Osteocyte (in vitro differentiated cells): ENCODE results near the gene GAB2. TPM values are rescaled to one million over a fixed set of nuclear protein-coding genes. Genes with fewer than 3 reads are reported as not detected.
"Not testable (repeated sequence)": the region's sequence is repeated elsewhere in the genome, so short reads cannot be mapped to it uniquely, and the experiment has no call there.

ENCODE experiments used
- DNase-seq: peaks from one replicate; pipeline ENCODE4 v3.0.0; 2021; ENCODE audit warnings: mixed read lengths; ENCODE audit not compliant: unreplicated experiment; ENCODE audit errors: extremely low spot score
- H3K27ac Mint-ChIP-seq: one replicate; pipeline ENCODE4 v1.8.0; 2021; ENCODE audit warnings: mild to moderate bottlenecking, mixed read lengths; ENCODE audit not compliant: unreplicated experiment
- H3K27me3 Mint-ChIP-seq: one replicate; pipeline ENCODE4 v1.8.0; 2021; ENCODE audit warnings: mixed read lengths; ENCODE audit not compliant: unreplicated experiment
- H3K36me3 Mint-ChIP-seq: one replicate; pipeline ENCODE4 v1.8.0; 2021; ENCODE audit warnings: mixed read lengths; ENCODE audit not compliant: unreplicated experiment
- H3K4me1 Mint-ChIP-seq: one replicate; pipeline ENCODE4 v1.8.0; 2021; ENCODE audit warnings: mixed read lengths; ENCODE audit not compliant: unreplicated experiment
- H3K4me3 Mint-ChIP-seq: one replicate; pipeline ENCODE4 v1.8.0; 2021; ENCODE audit warnings: mild to moderate bottlenecking, moderate library complexity, mixed read lengths; ENCODE audit not compliant: unreplicated experiment
- H3K9me3 Mint-ChIP-seq: one replicate; pipeline ENCODE4 v1.8.0; 2021; ENCODE audit warnings: mixed read lengths; ENCODE audit not compliant: unreplicated experiment
- total RNA-seq: library from RNA; stranded (reverse); gene quantifications from 2 replicates; pipeline ENCODE4 v1.2.1, GENCODE V29; 2021
- TF ChIP-seq, protein P1 (sequence below): fragments of 200-600 bp; sonication (generic); IDR thresholded peaks from 2 replicates; pipeline ENCODE4 v1.5.0; 2021; ENCODE audit warnings: antibody characterized with exemption, mild to moderate bottlenecking, moderate library complexity

The GAB2 gene
- total RNA-seq, 1 donor from 2014 or later = 11.4 TPM

DNA sequence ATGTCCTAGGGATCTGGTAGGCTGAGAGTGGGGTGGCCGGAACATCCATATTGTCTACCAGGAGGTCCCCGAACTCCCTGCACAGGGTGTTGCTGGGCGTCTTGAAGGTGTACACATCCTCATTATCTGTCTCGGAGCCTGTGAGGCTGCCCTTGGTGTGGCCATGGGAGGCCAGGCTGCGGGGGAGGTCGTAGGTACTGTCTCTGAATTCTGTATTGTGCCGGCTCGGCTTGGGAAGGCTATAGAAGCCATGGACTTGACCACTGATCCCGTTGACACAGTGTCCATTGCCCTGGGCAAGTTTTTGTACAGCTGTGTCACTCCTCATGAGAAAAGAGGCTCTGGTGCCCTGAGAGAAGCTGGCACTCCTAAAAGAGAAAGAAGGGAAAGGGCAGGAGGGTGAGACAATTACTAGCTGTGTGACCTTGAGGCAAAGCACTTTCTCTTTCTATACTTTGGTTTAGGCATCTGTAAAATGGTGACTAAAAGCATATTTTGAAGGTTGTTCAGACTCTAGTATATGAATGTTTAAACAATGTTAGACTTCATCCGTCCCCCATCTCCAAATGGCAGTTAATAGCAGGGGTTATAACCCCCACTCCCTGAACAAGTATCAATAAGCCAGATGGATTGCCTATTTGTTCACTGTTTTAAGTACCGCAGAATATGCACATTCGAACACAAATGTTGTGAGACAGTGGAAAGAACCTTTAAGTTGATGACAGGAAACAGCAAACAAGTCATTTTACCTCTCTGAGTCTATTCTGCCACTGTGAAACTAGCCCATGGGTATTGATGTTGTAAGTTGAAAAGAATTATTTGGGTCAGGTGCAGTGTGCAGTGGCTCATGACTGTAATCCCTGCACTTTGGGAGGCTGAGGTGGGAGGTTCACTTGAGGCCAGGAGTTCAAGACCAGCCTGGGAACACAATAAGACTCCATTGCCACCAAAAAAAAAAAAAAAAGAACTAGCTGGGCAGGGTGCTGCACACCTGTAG, 190.6 kb downstream of the GAB2 start:
- H3K4me1 Mint-ChIP-seq = no peaks in the 10 kb centered on the region
- no peak overlapping the region for H3K27ac Mint-ChIP-seq
- TF ChIP-seq, protein P1, sequence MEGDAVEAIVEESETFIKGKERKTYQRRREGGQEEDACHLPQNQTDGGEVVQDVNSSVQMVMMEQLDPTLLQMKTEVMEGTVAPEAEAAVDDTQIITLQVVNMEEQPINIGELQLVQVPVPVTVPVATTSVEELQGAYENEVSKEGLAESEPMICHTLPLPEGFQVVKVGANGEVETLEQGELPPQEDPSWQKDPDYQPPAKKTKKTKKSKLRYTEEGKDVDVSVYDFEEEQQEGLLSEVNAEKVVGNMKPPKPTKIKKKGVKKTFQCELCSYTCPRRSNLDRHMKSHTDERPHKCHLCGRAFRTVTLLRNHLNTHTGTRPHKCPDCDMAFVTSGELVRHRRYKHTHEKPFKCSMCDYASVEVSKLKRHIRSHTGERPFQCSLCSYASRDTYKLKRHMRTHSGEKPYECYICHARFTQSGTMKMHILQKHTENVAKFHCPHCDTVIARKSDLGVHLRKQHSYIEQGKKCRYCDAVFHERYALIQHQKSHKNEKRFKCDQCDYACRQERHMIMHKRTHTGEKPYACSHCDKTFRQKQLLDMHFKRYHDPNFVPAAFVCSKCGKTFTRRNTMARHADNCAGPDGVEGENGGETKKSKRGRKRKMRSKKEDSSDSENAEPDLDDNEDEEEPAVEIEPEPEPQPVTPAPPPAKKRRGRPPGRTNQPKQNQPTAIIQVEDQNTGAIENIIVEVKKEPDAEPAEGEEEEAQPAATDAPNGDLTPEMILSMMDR = no peak
- H3K9me3 Mint-ChIP-seq = no peaks in the 10 kb centered on the region
- H3K4me3 Mint-ChIP-seq = no peak overlapping the region
- H3K36me3 Mint-ChIP-seq = peaks cover 12% of the 10 kb centered on the region
- DNase-seq = peak; percentile 78
- no peaks in the 10 kb centered on the region for H3K27me3 Mint-ChIP-seq

- no peaks in the 10 kb centered on the region for H3K27me3 Mint-ChIP-seq
- H3K9me3 Mint-ChIP-seq = no peaks in the 10 kb centered on the region
- TF ChIP-seq, protein P1 = no peak
- peak; percentile 73 for DNase-seq
- no peak overlapping the region for H3K27ac Mint-ChIP-seq
- no peaks in the 10 kb centered on the region for H3K4me1 Mint-ChIP-seq
- no peak overlapping the region for H3K4me3 Mint-ChIP-seq
- peaks cover 23% of the 10 kb centered on the region for H3K36me3 Mint-ChIP-seq
These were observed 192.7 kb downstream of the GAB2 start for GRCh38 chr11:78224906-78225420.

DNA sequence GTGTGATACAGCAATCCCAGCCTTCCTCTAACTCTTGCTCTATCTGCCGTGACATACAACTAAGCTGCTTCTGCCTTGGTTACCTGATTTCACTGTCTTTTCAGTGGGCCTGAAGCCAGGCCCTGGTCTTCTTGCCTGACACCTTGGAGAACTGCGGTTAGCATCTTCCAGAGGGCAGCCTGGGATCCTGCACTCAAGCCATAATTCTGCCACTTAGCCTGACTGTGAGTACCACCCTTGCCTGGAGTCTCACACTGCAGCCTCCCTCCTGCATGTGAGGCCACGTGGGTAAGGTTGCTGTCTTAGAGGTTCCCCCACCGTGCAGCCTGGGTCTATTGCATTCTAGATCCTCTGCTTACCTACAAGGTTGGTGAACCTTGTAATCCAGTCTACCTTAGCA, 193.1 kb downstream of the GAB2 start:
- H3K27ac Mint-ChIP-seq = no peak overlapping the region
- no peak overlapping the region for H3K4me3 Mint-ChIP-seq
- H3K36me3 Mint-ChIP-seq = peaks cover 23% of the 10 kb centered on the region
- no peak for DNase-seq
- no peaks in the 10 kb centered on the region for H3K27me3 Mint-ChIP-seq
- no peaks in the 10 kb centered on the region for H3K4me1 Mint-ChIP-seq
- H3K9me3 Mint-ChIP-seq = no peaks in the 10 kb centered on the region
- TF ChIP-seq, protein P1 = no peak

GRCh38 chr11:78223320-78223954, 194.2 kb downstream of the GAB2 start:
- H3K27me3 Mint-ChIP-seq = no peaks in the 10 kb centered on the region
- DNase-seq = no peak
- H3K27ac Mint-ChIP-seq = no peak overlapping the region
- TF ChIP-seq, protein P1 = no peak
- H3K4me3 Mint-ChIP-seq = no peak overlapping the region
- H3K36me3 Mint-ChIP-seq = peaks cover 28% of the 10 kb centered on the region
- H3K4me1 Mint-ChIP-seq = no peaks in the 10 kb centered on the region
- no peaks in the 10 kb centered on the region for H3K9me3 Mint-ChIP-seq

- peaks cover 31% of the 10 kb centered on the region for H3K36me3 Mint-ChIP-seq
- H3K27me3 Mint-ChIP-seq, H3K27ac Mint-ChIP-seq, H3K9me3 Mint-ChIP-seq, H3K4me1 Mint-ChIP-seq, H3K4me3 Mint-ChIP-seq: not testable (repeated sequence)
- peak; percentile 78 for DNase-seq
These were observed 194.9 kb downstream of the GAB2 start for GRCh38 chr11:78222726-78223125.
